Lung (tissue), 12 donors: ENCODE measurements around the gene TMEM30A. TPM values are rescaled to one million over a fixed set of nuclear protein-coding genes. Genes with fewer than 3 reads are reported as not detected.

Source experiments
- ATAC-seq: fragments of 200-7000 bp; cut with Tn5 transposase; one replicate; pipeline ENCODE4 v1.9.1; 2020; ENCODE audit warnings: moderate number of reproducible peaks; ENCODE audit not compliant: insufficient read depth, low FRiP score
- DNase-seq, 3 donors: peaks; one replicate each; pipeline ENCODE4 v3.0.0-alpha.2; 2013 to 2017
- H3K27ac ChIP-seq, 2 donors: one replicate each; pipeline ENCODE4 v1.5.1; 2013; ENCODE audit warnings: mild to moderate bottlenecking in 2 of 2, moderate library complexity in 2 of 2, control low read depth in 1 of 2, inconsistent platforms in 1 of 2, low read depth in 1 of 2, low read length in 1 of 2
- H3K27me3 ChIP-seq, 3 donors: one replicate each; pipeline ENCODE4 v1.5.1; 2013; ENCODE audit warnings: low read length in 2 of 3; ENCODE audit not compliant: control insufficient read depth in 3 of 3, insufficient read depth in 3 of 3
- H3K36me3 ChIP-seq, 4 donors: one replicate each; pipeline ENCODE4 v1.5.1; 2013; ENCODE audit warnings: low read length in 4 of 4, mild to moderate bottlenecking in 1 of 4, moderate library complexity in 1 of 4; ENCODE audit not compliant: control insufficient read depth in 4 of 4, insufficient read depth in 4 of 4
- H3K4me1 ChIP-seq, 5 donors: one replicate each; pipeline ENCODE4 v1.5.1; 2013; ENCODE audit warnings: low read length in 5 of 5, mild to moderate bottlenecking in 2 of 5, moderate library complexity in 1 of 5; ENCODE audit not compliant: control insufficient read depth in 5 of 5, insufficient read depth in 5 of 5
- H3K4me3 ChIP-seq: one replicate; pipeline ENCODE4 v1.5.1; 2013; ENCODE audit warnings: mild to moderate bottlenecking, control low read depth, moderate library complexity
- H3K9ac ChIP-seq, 2 donors: one replicate each; pipeline ENCODE4 v1.5.1; 2013; ENCODE audit warnings: low read length in 2 of 2, control low read depth in 1 of 2; ENCODE audit not compliant: insufficient read depth in 1 of 2
- H3K9me3 ChIP-seq, 4 donors: one replicate each; pipeline ENCODE4 v1.5.1; 2013; ENCODE audit warnings: low read length in 3 of 4, mild to moderate bottlenecking in 1 of 4, moderate library complexity in 1 of 4; ENCODE audit not compliant: control insufficient read depth in 4 of 4, insufficient read depth in 3 of 4
- WGBS, 2 donors: extraction: QIAGEN DNeasy Blood & Tissue Kit; methylation state at CpG; one replicate each; pipeline ENCODE4 v1.1.7; 2013; 5-methylcytosine and 5-hydroxymethylcytosine counted together
- polyA plus RNA-seq, 2 donors: library from polyadenylated mRNA; stranded (reverse); fragments of 200-250 nt; gene quantifications; one replicate each; pipeline ENCODE4 v1.2.1, GENCODE V29; 2013
- total RNA-seq, 2 donors: library from RNA; depleted of rRNA in 1 of 2; stranded (reverse); fragments of >200 nt in 1 of 2; gene quantifications; one replicate each; pipeline ENCODE4 v1.2.1, GENCODE V29; 2014 to 2021
- TF ChIP-seq, protein P1 (sequence below): IDR thresholded peaks from 2 replicates; pipeline ENCODE4 v1.5.1; 2012; ENCODE audit warnings: mild to moderate bottlenecking; ENCODE audit errors: control extremely low read depth, extremely low read depth
- donor health status: control.
- donor health status: control.
- donor health status: Bipolar disorder and iron deficiency.
- donor health status: healthy.
- donor health status: DM: yes; HTN: yes; CAD: no.

The TMEM30A gene
- total and polyA plus RNA-seq, 4 donors, result 46.4 to 164 (median 99.4) TPM

DNA sequence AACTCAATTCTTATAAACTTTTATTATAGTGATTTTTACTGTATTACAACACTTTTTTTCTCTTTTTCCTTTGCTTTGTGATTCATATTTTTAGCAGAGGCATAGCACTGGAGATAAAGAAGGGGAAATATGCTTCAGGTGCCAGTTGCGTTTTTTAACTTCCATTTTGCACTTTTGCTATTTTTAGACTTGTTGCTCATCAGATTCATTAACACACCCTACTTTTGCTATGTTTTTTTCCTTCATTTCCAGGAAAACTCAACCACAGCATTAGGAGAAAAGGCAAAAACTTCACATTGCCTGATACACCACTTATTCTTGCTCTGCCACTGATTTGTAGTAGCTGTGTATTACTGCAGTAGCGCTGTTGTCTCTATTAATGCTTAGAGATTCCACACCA lies 8.0 kb upstream of the TMEM30A start:
- no peak for ATAC-seq
- Histone ChIP-seq H3K36me3 (peaks cover 0 to 5% (median 4%) of the 10 kb centered on the region in 4 donors), H3K9me3 (no peaks in the 10 kb centered on the region), H3K4me3 (no peak overlapping the region), H3K27me3 (no peaks in the 10 kb centered on the region), H3K9ac (no peak overlapping the region), H3K4me1 (peaks cover 0 to 5% (median 0%) of the 10 kb centered on the region in 5 donors), H3K27ac (no peak overlapping the region)
- TF ChIP-seq, protein P1, sequence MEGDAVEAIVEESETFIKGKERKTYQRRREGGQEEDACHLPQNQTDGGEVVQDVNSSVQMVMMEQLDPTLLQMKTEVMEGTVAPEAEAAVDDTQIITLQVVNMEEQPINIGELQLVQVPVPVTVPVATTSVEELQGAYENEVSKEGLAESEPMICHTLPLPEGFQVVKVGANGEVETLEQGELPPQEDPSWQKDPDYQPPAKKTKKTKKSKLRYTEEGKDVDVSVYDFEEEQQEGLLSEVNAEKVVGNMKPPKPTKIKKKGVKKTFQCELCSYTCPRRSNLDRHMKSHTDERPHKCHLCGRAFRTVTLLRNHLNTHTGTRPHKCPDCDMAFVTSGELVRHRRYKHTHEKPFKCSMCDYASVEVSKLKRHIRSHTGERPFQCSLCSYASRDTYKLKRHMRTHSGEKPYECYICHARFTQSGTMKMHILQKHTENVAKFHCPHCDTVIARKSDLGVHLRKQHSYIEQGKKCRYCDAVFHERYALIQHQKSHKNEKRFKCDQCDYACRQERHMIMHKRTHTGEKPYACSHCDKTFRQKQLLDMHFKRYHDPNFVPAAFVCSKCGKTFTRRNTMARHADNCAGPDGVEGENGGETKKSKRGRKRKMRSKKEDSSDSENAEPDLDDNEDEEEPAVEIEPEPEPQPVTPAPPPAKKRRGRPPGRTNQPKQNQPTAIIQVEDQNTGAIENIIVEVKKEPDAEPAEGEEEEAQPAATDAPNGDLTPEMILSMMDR, result no peak
- WGBS, 2 donors, result 88 to 91% methylated on average over 2 of the region's 2 CpGs
- no peak for DNase-seq

DNA sequence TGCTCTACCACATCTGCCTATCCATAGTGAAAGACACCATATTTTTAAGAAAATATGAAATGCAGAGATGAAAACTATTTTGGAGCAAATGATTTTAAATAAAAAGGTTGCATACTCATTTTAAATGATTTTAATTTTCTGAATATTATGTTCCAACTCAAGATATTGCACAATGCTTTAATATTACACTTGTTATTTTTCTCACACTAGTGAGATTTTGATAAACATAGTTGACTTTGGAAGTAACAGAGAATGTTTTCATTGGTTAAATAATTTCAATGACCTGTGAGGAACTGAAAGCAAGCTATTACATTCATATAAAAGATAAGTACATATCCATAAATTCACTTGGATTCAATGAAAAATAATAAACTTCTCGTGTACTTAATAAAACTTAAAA lies 7.2 kb upstream of the TMEM30A start:
- Histone ChIP-seq H3K9ac (no peak overlapping the region), H3K4me1 (peaks cover 0 to 5% (median 0%) of the 10 kb centered on the region in 5 donors), H3K9me3 (no peaks in the 10 kb centered on the region), H3K4me3 (no peak overlapping the region), H3K27ac (no peak overlapping the region), H3K27me3 (no peaks in the 10 kb centered on the region), H3K36me3 (peaks cover 0 to 5% (median 4%) of the 10 kb centered on the region in 4 donors)
- WGBS, 2 donors, result 75 to 98% methylated on average over 1 of the region's 1 CpG
- TF ChIP-seq, protein P1, result no peak
- DNase-seq (no peak), ATAC-seq (no peak)

DNA sequence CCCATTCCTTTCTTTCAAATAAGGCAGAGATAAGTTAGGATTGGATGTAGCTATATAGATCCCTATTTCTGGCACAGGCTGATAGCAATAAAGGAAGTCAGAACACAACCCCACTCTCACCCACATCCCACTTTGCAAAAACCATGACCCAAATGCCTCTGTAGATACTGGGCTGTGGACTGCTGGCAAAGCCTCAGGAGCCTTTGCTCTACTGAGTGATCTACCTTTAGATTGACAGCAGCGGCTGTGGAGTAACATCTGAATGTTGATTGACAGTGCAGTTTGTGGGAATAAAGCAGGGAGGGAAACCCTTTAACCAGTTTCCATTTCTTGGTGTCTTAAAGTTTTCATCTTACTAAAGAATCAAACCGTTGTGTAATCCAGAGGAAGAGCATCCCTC lies 6.7 kb upstream of the TMEM30A start:
- H3K4me1 ChIP-seq, result peaks cover 0 to 5% (median 0%) of the 10 kb centered on the region in 5 donors
- TF ChIP-seq, protein P1, result no peak
- 60 to 76% methylated on average over 2 of the region's 2 CpGs for WGBS, 2 donors
- DNase-seq (no peak), ATAC-seq (no peak)
- H3K36me3 ChIP-seq, result peaks cover 0 to 5% (median 4%) of the 10 kb centered on the region in 4 donors
- H3K4me3 ChIP-seq, result no peak overlapping the region
- H3K9me3 ChIP-seq, result no peaks in the 10 kb centered on the region
- no peak overlapping the region for H3K9ac ChIP-seq
- no peak overlapping the region for H3K27ac ChIP-seq
- no peaks in the 10 kb centered on the region for H3K27me3 ChIP-seq
